ENCODE measurements around the gene LPIN2. TPM values are rescaled to one million over a fixed set of nuclear protein-coding genes. Genes with fewer than 3 reads are reported as not detected.

Gene LPIN2
- total RNA-seq, 6 donors from 2014 or later = 37.7 to 105 (median 57.3) TPM

DNA sequence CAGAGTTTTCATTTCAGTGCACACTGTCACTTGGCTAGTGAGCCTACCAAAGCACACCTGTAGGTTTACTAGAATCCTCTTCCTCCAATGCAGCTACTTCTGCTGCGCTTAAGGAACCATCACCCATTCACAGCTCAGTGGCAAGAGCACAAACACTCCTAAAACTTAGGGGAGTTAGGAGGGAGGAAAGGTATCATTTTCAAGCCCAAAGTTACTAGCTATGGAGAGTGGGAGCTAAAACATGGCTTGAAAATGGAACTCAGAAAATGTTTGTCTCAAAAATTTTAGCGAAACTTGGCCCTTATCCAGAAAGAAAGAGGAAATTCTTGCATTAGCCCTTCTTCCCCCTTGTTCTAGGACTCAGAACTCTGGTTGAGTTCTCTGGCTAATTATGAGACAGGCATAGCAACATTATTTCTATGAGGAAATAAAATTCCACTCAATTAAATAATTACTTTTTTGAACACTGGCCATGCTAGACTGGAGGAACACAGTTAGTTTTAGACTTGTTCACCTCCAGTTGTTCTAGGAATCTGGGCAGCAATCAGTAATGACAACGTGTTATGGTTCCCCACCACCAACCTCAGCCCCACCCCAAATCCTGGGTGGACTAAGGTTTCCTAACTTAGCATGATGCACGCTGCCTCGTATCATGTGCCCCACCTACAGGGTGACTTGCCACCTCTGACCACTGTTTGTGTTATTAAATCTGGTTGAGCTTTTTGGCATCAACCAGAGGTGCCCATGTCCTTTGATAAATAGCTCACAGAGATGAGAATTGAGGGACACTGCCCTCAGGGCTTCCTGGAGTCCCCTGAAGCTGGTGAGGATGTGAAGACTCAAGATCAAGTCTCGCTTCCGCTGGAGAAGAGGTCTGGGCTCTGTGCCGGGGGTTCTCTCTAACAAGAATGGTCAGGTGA, 32.8 kb downstream of the LPIN2 start:
- TF ChIP-seq, protein P1, sequence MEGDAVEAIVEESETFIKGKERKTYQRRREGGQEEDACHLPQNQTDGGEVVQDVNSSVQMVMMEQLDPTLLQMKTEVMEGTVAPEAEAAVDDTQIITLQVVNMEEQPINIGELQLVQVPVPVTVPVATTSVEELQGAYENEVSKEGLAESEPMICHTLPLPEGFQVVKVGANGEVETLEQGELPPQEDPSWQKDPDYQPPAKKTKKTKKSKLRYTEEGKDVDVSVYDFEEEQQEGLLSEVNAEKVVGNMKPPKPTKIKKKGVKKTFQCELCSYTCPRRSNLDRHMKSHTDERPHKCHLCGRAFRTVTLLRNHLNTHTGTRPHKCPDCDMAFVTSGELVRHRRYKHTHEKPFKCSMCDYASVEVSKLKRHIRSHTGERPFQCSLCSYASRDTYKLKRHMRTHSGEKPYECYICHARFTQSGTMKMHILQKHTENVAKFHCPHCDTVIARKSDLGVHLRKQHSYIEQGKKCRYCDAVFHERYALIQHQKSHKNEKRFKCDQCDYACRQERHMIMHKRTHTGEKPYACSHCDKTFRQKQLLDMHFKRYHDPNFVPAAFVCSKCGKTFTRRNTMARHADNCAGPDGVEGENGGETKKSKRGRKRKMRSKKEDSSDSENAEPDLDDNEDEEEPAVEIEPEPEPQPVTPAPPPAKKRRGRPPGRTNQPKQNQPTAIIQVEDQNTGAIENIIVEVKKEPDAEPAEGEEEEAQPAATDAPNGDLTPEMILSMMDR (IDR thresholded peaks at IDR 0.05) = peak in 1 of 6 experiments; percentile 7
- TF ChIP-seq EP300 (IDR thresholded peaks at IDR 0.05) = no peak
- peak in 1 of 2 donors; percentile 32 for TF ChIP-seq POLR2AphosphoS5 (IDR thresholded peaks at IDR 0.05)
- no peak for TF ChIP-seq POLR2A (IDR thresholded peaks at IDR 0.05)
- 36 to 42% methylated on average over 5 to 8 of the region's 8 CpGs for WGBS, 2 donors
- Histone ChIP-seq H3K4me3 (peak overlapping the region in 1 of 4 donors; percentile 1), H3K4me1 (peaks cover 79 to 96% (median 88%) of the 10 kb centered on the region in 4 donors), H3K27ac (peak overlapping the region; percentile 76 to 88 (median 84)), H3K27me3 (no peaks in the 10 kb centered on the region), H3K9me3 (no peaks in the 10 kb centered on the region), H3K36me3 (no peaks in the 10 kb centered on the region)
- ATAC-seq (ENCODE audit: low FRiP score in 2 of 2) = peak in 1 of 2 donors; percentile 55
- peak in 1 of 2 donors; percentile 51 for DNase-seq

DNA sequence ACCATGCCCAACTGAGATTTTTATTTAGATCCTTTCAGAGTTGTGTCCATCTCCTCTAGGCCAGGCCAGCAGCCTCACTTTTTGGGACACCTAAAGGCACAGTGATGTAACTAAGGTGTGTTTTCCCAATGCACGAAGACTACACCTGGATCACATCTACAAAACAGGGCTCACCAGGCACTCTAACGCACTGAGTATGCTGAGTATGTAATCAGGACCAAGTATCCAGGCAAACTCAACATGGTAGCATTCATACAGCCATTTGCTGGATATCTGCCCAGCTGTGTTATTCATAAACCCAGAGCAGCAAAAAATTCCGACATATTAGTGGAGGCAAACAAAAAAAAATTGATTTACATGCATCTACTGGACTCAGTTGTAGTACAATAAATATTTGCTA, 33.8 kb downstream of the LPIN2 start:
- no peaks in the 10 kb centered on the region for H3K36me3 ChIP-seq
- no peaks in the 10 kb centered on the region for H3K27me3 ChIP-seq
- ATAC-seq (ENCODE audit: low FRiP score in 2 of 2) (peak in 1 of 2 donors; percentile 31), DNase-seq (no peak)
- no peaks in the 10 kb centered on the region for H3K9me3 ChIP-seq
- H3K27ac ChIP-seq = peak overlapping the region; percentile 53 to 88 (median 84)
- no peak overlapping the region for H3K4me3 ChIP-seq
- TF ChIP-seq EP300 (IDR thresholded peaks at IDR 0.05) (no peak), POLR2AphosphoS5 (IDR thresholded peaks at IDR 0.05) (no peak), POLR2A (IDR thresholded peaks at IDR 0.05) (no peak)
- TF ChIP-seq, protein P1 (IDR thresholded peaks at IDR 0.05) = no peak
- WGBS, 2 donors = 66 to 73% methylated on average over 3 of the region's 3 CpGs
- H3K4me1 ChIP-seq = peaks cover 71 to 88% (median 79%) of the 10 kb centered on the region in 4 donors

DNA sequence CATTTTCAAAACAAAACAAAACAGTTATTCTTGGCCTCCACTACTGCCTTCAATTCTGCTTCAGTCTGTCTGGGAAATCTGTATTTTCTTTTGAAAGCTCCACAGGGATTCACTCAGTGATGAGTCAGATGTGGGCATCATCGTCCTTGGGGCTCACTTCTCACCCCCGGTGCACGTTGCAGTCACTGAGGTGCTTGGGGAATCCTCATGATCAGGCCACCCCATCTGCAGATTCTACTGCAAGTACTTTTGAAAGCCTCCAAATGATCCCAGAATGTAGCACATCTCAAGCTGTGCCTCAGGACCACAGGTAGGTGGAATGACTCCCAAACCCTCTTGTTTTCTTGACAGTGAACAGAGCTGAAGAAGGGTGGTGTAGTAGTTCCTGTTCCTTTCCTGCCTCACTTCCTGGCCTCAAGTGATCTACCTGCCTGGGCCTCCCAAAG, 34.3 kb downstream of the LPIN2 start:
- peak in 1 of 2 donors; percentile 27 for ATAC-seq (ENCODE audit: low FRiP score in 2 of 2)
- no peak for TF ChIP-seq POLR2AphosphoS5 (IDR thresholded peaks at IDR 0.05)
- TF ChIP-seq EP300 (IDR thresholded peaks at IDR 0.05) = no peak
- H3K9me3 ChIP-seq = no peaks in the 10 kb centered on the region
- no peaks in the 10 kb centered on the region for H3K36me3 ChIP-seq
- WGBS, 2 donors = 61 to 76% methylated on average over 2 to 3 of the region's 3 CpGs
- DNase-seq = peak in 1 of 2 donors; percentile 46
- peak overlapping the region; percentile 53 to 88 (median 84) for H3K27ac ChIP-seq
- H3K27me3 ChIP-seq = no peaks in the 10 kb centered on the region
- no peak overlapping the region for H3K4me3 ChIP-seq
- H3K4me1 ChIP-seq = peaks cover 71 to 84% (median 77%) of the 10 kb centered on the region in 4 donors

DNA sequence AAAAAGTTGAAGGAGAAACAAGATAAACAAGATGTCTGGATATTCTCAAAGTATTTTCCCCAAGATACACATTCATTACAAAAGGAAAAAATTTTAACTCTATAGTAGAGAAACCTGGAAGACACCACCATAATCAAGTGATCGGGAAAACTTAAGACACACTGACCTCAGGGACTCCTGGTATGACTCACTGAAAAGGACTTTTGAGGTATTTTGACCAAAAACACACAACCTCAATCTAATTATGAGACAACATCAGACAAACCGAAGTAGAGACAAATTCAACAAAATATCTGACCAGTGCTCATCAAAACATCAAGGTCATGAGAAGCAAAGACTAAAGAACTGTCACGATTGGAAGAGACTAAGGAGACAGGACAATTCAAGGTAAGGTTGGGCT, 34.7 kb downstream of the LPIN2 start:
- no peak for ATAC-seq (ENCODE audit: low FRiP score in 2 of 2)

More for the DNA sequence above, 34.7 kb downstream of the LPIN2 start:
- Histone ChIP-seq H3K4me1 (peaks cover 69 to 82% (median 75%) of the 10 kb centered on the region in 4 donors), H3K27me3 (no peaks in the 10 kb centered on the region), H3K9me3 (no peaks in the 10 kb centered on the region), H3K36me3 (no peaks in the 10 kb centered on the region), H3K4me3 (no peak overlapping the region), H3K27ac (peak overlapping the region; percentile 53 to 88 (median 70))
- TF ChIP-seq POLR2AphosphoS5 (IDR thresholded peaks at IDR 0.05) (no peak), EP300 (IDR thresholded peaks at IDR 0.05) (no peak), POLR2A (IDR thresholded peaks at IDR 0.05) (no peak)
- TF ChIP-seq, protein P1 (IDR thresholded peaks at IDR 0.05) = no peak
- WGBS, 2 donors = 70 to 80% methylated on average over 3 of the region's 3 CpGs
- no peak for DNase-seq
